B cell (primary cell): ENCODE results near the gene AZIN2. TPM values are rescaled to one million over a fixed set of nuclear protein-coding genes. Genes with fewer than 3 reads are reported as not detected.

Experiments used
- ATAC-seq: fragments of 200-7000 bp; cut with Tn5 transposase; one replicate; pipeline ENCODE4 v1.10.0; 2021; ENCODE audit warnings: low read depth, mild to moderate bottlenecking, moderate number of reproducible peaks, moderate library complexity
- CTCF ChIA-PET: fragments of 350-600 bp; sonication (Branson Sonifier 250); formaldehyde crosslinking; loops from one replicate; lab custom pipeline; 2021; ENCODE audit warnings: antibody characterized with exemption, inconsistent platforms; lab: Charles Lee
- POLR2A ChIA-PET: fragments of 350-600 bp; sonication (Branson Sonifier 250); formaldehyde crosslinking; loops from one replicate; lab custom pipeline; 2021; ENCODE audit warnings: antibody characterized with exemption; lab: Charles Lee
- DNase-seq: peaks from one replicate; pipeline ENCODE4 v3.0.0; 2013
- H2AFZ ChIP-seq: 2 replicates; pipeline ENCODE4 v1.6.1; 2012; ENCODE audit warnings: mild to moderate bottlenecking, low read depth, low read length; ENCODE audit not compliant: insufficient read depth, poor library complexity, severe bottlenecking
- H3K27ac ChIP-seq, 2 donors: 1 replicate in 1 of 2; 2 replicates in 1 of 2; pipeline ENCODE4 v1.5.1; 2012 to 2013; ENCODE audit warnings: low read length in 2 of 2, mild to moderate bottlenecking in 2 of 2, moderate library complexity in 1 of 2
- H3K27me3 ChIP-seq, 4 experiments: fragments of 200-600 bp in 1 of 4; sonication (generic) in 1 of 4; replicated peaks in 1 of 4; 1 replicate in 2 of 4; 2 replicates in 2 of 4; pipeline versions ENCODE4 v1.6.1 to v1.7.0; 2013 to 2016; ENCODE audit warnings: low read length in 3 of 4, mild to moderate bottlenecking in 2 of 4, mixed read lengths in 1 of 4, moderate library complexity in 1 of 4; ENCODE audit not compliant: insufficient read depth in 4 of 4, control insufficient read depth in 3 of 4; ENCODE audit errors: control extremely low read depth in 1 of 4
- H3K36me3 ChIP-seq, 2 experiments: replicated peaks in 1 of 2; 1 replicate in 1 of 2; 2 replicates in 1 of 2; pipeline versions ENCODE4 v1.6.1 to v1.7.1; 2013; ENCODE audit warnings: low read length in 1 of 2; ENCODE audit not compliant: insufficient read depth in 2 of 2, control insufficient read depth in 1 of 2; ENCODE audit errors: control extremely low read depth in 1 of 2, extremely low read depth in 1 of 2
- H3K4me1 ChIP-seq, 2 donors: fragments of 200-600 bp in 1 of 2; sonication (generic) in 1 of 2; 1 replicate in 1 of 2; 2 replicates in 1 of 2; pipeline versions ENCODE4 v1.5.1 to v1.6.1; 2013 to 2017; ENCODE audit warnings: low read length in 2 of 2; ENCODE audit not compliant: control insufficient read depth in 2 of 2, insufficient read depth in 2 of 2
- H3K4me2 ChIP-seq: replicated peaks from 2 replicates; pipeline ENCODE3; 2012; ENCODE audit warnings: mild to moderate bottlenecking, low read depth, low read length; ENCODE audit not compliant: poor library complexity, severe bottlenecking
- H3K4me3 ChIP-seq, 5 experiments: fragments of 200-600 bp in 1 of 5; sonication (generic) in 1 of 5; 1 replicate in 3 of 5; 2 replicates in 2 of 5; pipeline versions ENCODE4 v1.5.1 to v1.7.0; 2011 to 2016; ENCODE audit warnings: low read length in 4 of 5, mild to moderate bottlenecking in 4 of 5, low read depth in 2 of 5, control low read depth in 1 of 5, moderate library complexity in 1 of 5; ENCODE audit not compliant: insufficient read depth in 1 of 5; ENCODE audit errors: control extremely low read depth in 1 of 5, extremely low read depth in 1 of 5
- H3K79me2 ChIP-seq: fragments of 200-600 bp; sonication (generic); one replicate; pipeline ENCODE4 v1.6.0; 2016; ENCODE audit warnings: low read length; ENCODE audit not compliant: control insufficient read depth, insufficient read depth
- H3K9ac ChIP-seq: fragments of 200-600 bp; sonication (generic); 2 replicates; pipeline ENCODE4 v1.6.1; 2017; ENCODE audit warnings: mild to moderate bottlenecking, low read length, moderate library complexity
- H3K9me3 ChIP-seq, 3 donors: one replicate each; pipeline versions ENCODE4 v1.6.1 to v1.7.1; 2013; ENCODE audit warnings: low read length in 2 of 3; ENCODE audit not compliant: control insufficient read depth in 2 of 3, insufficient read depth in 1 of 3; ENCODE audit errors: control extremely low read depth in 1 of 3
- H4K20me1 ChIP-seq: 2 replicates; pipeline ENCODE4 v1.6.0; 2012; ENCODE audit warnings: mild to moderate bottlenecking, low read length; ENCODE audit not compliant: insufficient read depth, control insufficient read depth, poor library complexity, severe bottlenecking
- H3K27ac Mint-ChIP-seq: one replicate; pipeline ENCODE4 v1.8.0; 2021; ENCODE audit warnings: mixed read lengths
- H3K27me3 Mint-ChIP-seq: one replicate; pipeline ENCODE4 v1.8.0; 2021; ENCODE audit warnings: mixed read lengths
- H3K4me1 Mint-ChIP-seq: one replicate; pipeline ENCODE4 v1.8.0; 2021; ENCODE audit warnings: mixed read lengths
- H3K4me3 Mint-ChIP-seq: one replicate; pipeline ENCODE4 v1.8.0; 2021; ENCODE audit warnings: mixed read lengths
- H3K9me3 Mint-ChIP-seq: one replicate; pipeline ENCODE4 v1.8.0; 2022; ENCODE audit warnings: mixed read lengths; ENCODE audit not compliant: insufficient read depth
- CTCF ChIP-seq: fragments of 200-600 bp; IDR thresholded peaks from one replicate; pipeline ENCODE4 v1.8.0; 2022; ENCODE audit warnings: antibody characterized with exemption, mild to moderate bottlenecking
- EZH2 ChIP-seq: IDR thresholded peaks from 2 replicates; pipeline ENCODE4 v1.6.1; 2012; ENCODE audit warnings: borderline replicate concordance, low read depth, mild to moderate bottlenecking, moderate library complexity, low read length; ENCODE audit not compliant: insufficient read depth, poor library complexity, severe bottlenecking
- WGBS: methylation state at CpG from one replicate; pipeline ENCODE4 v1.1.5; 2013; ENCODE audit warnings: missing lambda C conversion rate; ENCODE audit not compliant: insufficient coverage; 5-methylcytosine and 5-hydroxymethylcytosine counted together
- intact Hi-C: fragments of 100-400 bp; cut with micrococcal nuclease; formaldehyde crosslinking; loops from one replicate; pipeline ENCODE4 v1.10.0; 2022
- polyA plus RNA-seq: library from polyadenylated mRNA; depleted of rRNA; stranded (reverse); fragments of >200 nt; gene quantifications from 2 replicates; pipeline ENCODE4 v1.2.3, GENCODE V29; 2012
- total RNA-seq, 2 donors: library from RNA; stranded (reverse); fragments of 120-200 nt in 1 of 2; gene quantifications; 1 replicate in 1 of 2; 2 replicates in 1 of 2; pipeline versions ENCODE4 v1.2.3 to v1.2.4, GENCODE V29; 2013 to 2022

AZIN2 gene
- total and polyA plus RNA-seq, 2 donors (not counting 1 experiment from before 2014, with no cell fraction given), result 0.33 to 5.9 TPM

- Mint-ChIP-seq H3K9me3 (no peaks in the 10 kb centered on the region), H3K27me3 (peaks cover 3% of the 10 kb centered on the region), H3K4me3 (no peak overlapping the region), H3K4me1 (peaks cover 23% of the 10 kb centered on the region), H3K27ac (no peak overlapping the region)
- H3K9me3 ChIP-seq, result no peaks in the 10 kb centered on the region
- no peak overlapping the region for H2AFZ ChIP-seq
- H4K20me1 ChIP-seq, result no peaks in the 10 kb centered on the region
- H3K27ac ChIP-seq, result no peak overlapping the region
- ATAC-seq (no peak), DNase-seq (no peak)
- H3K4me1 ChIP-seq, result peaks cover 14 to 17% of the 10 kb centered on the region in 2 donors
- no peaks in the 10 kb centered on the region for H3K36me3 ChIP-seq
- intact Hi-C loops, result no loop called here
- TF ChIP-seq EZH2 (no peak), CTCF (no peak)
- ChIA-PET POLR2A (no interaction called here), CTCF (interaction anchor here (1.1 to 11.0 kb wide), 3 partner anchors 37 to 214 kb away, joined by 3 to 118 read pairs (median 44); no protein-coding TSS in a partner anchor)
- 75% methylated on average over 2 of the region's 2 CpGs for WGBS
- no peak overlapping the region for H3K9ac ChIP-seq
- no peak overlapping the region for H3K4me2 ChIP-seq
- no peak overlapping the region for H3K4me3 ChIP-seq
- H3K27me3 ChIP-seq, result no peaks in the 10 kb centered on the region
- no peaks in the 10 kb centered on the region for H3K79me2 ChIP-seq
Observed at GRCh38 chr1:33089457-33089856, 8.5 kb downstream of the AZIN2 start.

GRCh38 chr1:33092438-33092837 is 11.5 kb downstream of the AZIN2 start:
- H3K4me1 Mint-ChIP-seq, result peaks cover 14% of the 10 kb centered on the region
- TF ChIP-seq EZH2 (no peak), CTCF (no peak)
- 89% methylated on average over 9 of the region's 10 CpGs for WGBS
- H3K9ac ChIP-seq, result no peak overlapping the region
- no peak overlapping the region for H2AFZ ChIP-seq
- ChIA-PET POLR2A (no interaction called here), CTCF (interaction anchor here (1.0 kb wide), 2 partner anchors 21 to 45 kb away, joined by 3 to 4 read pairs; no protein-coding TSS in a partner anchor)
- H3K9me3 ChIP-seq, result no peaks in the 10 kb centered on the region
- no peaks in the 10 kb centered on the region for H3K36me3 ChIP-seq
- no peaks in the 10 kb centered on the region for H3K79me2 ChIP-seq
- H3K27me3 ChIP-seq, result no peaks in the 10 kb centered on the region
- no peak for ATAC-seq
- no peak for DNase-seq
- H3K27ac ChIP-seq, result no peak overlapping the region
- H3K4me3 Mint-ChIP-seq, result no peak overlapping the region
- intact Hi-C loops, result no loop called here
- H3K27me3 Mint-ChIP-seq, result no peaks in the 10 kb centered on the region
- no peak overlapping the region for H3K4me3 ChIP-seq
- H3K9me3 Mint-ChIP-seq, result no peaks in the 10 kb centered on the region
- H3K4me1 ChIP-seq, result peaks cover 14 to 16% of the 10 kb centered on the region in 2 donors
- no peak overlapping the region for H3K4me2 ChIP-seq
- no peaks in the 10 kb centered on the region for H4K20me1 ChIP-seq
- H3K27ac Mint-ChIP-seq, result no peak overlapping the region
